Measurements from ENCODE around the gene MFAP2. TPM values are rescaled to one million over a fixed set of nuclear protein-coding genes. Genes with fewer than 3 reads are reported as not detected.

The MFAP2 gene
- total and polyA plus RNA-seq, 2 of the 8 experiments (the other 6 are each of a cell fraction or from before 2014, with no cell fraction given), result 172 to 326 TPM

- TF ChIP-seq CHD7 (IDR thresholded peaks at IDR 0.05; ENCODE audit: insufficient replicate concordance, low read length) (no peak), RFX5 (IDR thresholded peaks at IDR 0.05; ENCODE audit: borderline replicate concordance, low read depth, low read length) (no peak), TEAD4 (IDR thresholded peaks at IDR 0.05; ENCODE audit: low read depth, low read length) (no peak), CBX8 (IDR thresholded peaks at IDR 0.05; ENCODE audit: borderline replicate concordance, low read depth, low read length) (no peak), USF2 (IDR thresholded peaks at IDR 0.05; ENCODE audit: low read length) (no peak), YY1 (IDR thresholded peaks at IDR 0.05; ENCODE audit: low read depth, low read length) (no peak), POLR2A (IDR thresholded peaks at IDR 0.05; ENCODE audit: control extremely low read depth in 1 of 2, low read depth in 2 of 2, low read length in 2 of 2) (no peak; a peak in 1 of 3 replicates), EP300 (IDR thresholded peaks at IDR 0.05; ENCODE audit: borderline replicate concordance in 1 of 2, low read depth in 2 of 2, low read length in 2 of 2) (no peak), BRCA1 (IDR thresholded peaks at IDR 0.05; ENCODE audit: low read depth, low read length) (no peak)
Measured at GRCh38 chr1:16980473-16981268, at the start of gene MFAP2 (continued).
